DMS 273 treated with DMSO at 0.1 percent for 48 hours (cell line): ENCODE measurements around the gene IRF8.
"Not testable (repeated sequence)": the region's sequence is repeated elsewhere in the genome, so short reads cannot be mapped to it uniquely, and the experiment has no call there.

ENCODE experiments used
- DNase-seq: peaks from one replicate; lab custom pipeline; 2025; lab: John Stamatoyannopoulos, UW

The IRF8 gene

DNA sequence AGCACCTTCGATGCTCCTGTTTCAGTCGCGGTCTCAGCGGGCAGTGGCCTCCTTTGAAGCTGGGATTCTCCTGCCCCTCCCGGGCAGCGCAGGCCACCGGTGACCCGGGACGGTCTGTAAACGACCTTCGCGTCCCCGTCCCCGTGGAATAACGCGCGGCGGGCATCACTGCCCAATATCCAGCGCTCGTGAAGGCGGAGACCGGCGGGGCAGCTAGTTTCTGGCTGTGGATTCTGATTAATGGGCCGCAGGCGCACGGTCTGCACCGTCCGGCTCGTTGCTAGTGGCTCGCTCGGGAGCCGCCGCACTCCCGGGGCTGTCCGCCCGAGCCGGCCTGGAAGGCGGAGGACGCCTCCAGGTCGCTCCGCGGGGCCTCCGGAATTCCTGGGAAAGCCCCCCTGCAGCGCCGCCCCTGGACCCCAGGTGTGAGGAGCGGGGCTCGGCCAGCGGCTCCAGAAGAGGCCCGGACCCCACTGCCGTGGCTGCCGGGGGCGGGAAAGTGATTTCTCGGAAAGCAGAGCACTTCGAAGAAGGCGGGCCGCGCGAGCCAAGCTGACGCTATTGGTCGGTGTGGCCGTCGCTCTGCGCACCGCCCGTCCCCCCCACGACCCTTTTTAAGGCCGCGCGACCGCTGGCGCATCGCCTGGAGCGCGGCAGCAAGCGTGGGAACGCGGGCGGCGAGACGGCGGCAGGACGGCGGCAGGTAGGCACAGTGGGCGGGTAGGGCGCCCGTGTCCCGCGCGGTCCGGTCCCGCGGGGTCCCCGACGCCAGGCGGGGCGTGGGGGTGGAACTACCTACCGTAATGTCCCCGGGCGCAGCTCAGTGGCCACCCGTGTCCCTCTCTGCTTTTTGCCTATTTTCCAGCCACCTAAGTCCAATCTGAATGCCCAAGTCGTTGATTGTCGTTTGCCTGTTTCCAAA is at the start of gene IRF8:
TSS of gene IRF8 (plus strand) at position 642 of the 922 bp plus-strand sequence. CDS start 3,854 bp downstream, outside the sequence.
- DNase-seq, result no peak

GRCh38 chr16:85849388-85849787 is 49.6 kb upstream of the IRF8 start:
- DNase-seq, result no peak

DNA sequence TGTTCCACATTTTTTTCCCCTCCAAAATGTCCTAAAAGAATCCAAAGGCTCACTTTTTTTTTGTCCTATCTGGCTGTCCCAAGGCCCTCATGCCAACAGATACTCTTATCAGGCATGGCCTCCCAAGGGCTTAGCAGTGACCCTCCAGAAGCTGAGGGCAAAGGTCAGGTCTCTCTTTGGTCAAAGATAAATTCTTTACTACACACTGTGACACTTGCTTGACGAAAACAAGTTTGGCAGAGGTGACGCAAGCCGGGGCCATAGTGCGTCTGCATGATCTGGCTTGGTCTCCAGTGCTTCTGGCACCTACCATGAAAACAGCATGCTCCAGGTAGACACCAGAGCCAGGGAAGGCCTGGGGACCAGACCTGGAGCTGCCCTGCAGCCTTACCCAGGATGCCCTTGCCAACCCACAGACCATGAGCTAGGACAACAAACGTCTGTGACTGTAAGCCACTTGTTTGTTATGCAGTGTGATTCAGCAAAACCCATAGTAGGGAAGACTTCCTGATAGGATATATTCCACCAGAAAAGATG is 48.5 kb upstream of the IRF8 start:
- no peak for DNase-seq

DNA sequence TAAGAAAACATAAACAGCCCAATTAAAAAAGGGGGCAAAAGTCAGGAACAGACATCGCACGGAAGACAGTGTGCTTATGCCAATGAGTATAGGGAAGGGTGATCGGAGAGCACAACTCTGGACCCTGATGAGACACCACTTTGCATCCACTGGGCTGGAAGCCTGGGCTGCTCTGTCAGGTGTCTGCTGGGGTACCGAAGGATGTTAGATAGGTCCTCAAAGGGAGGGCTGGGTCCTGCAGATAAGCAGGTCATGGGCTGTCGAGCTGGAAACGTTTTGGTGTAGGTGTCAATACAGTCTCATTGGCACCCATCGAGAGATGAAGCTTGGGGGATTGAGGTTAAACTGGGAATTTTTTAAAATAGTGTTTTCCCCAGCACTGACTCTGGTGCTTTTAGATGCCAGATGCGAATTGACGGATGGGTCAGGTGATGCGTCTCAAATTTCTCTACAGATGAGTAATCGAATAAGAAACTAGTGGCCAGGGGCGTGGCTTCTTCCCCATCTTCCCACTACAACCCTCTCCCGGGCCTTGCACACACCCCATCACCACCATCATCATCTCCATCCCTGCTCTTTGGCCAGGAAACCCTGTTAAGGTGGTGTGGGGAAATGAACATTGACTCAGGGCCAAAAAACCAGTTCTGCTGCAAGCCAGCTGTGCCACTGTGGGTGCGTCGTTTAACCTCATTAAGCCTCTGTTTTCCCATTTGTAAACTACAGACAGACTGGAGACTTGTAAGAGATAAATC is 47.8 kb upstream of the IRF8 start:
- DNase-seq, result no peak

GRCh38 chr16:85853547-85854545 is 45.1 kb upstream of the IRF8 start:
- no peak for DNase-seq

DNA sequence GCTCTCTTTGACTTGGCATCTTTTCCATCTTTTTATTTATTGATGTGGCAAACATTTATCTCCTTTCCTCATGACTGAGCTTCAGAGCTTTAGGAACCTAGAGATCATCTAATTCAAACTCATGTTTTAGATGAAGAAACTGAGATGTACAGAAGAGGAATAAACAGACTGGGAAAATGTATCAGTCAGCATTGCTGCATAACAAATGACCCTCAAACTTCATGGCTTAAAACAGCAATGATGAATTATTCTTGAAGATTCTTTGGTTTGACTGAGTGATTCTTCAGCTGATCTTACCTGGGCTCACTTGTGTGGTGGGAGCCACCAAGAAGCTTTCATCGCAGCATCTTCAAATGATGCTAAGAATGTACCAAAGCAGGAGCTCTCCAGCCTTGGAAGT is 44.0 kb upstream of the IRF8 start:
- DNase-seq, result no peak

GRCh38 chr16:85856079-85856478 is 42.9 kb upstream of the IRF8 start:
- DNase-seq, result no peak

- no peak for DNase-seq
Observed at GRCh38 chr16:85856585-85856984, 42.4 kb upstream of the IRF8 start.

GRCh38 chr16:85857406-85857805 is 41.6 kb upstream of the IRF8 start:
- DNase-seq, result no peak

DNA sequence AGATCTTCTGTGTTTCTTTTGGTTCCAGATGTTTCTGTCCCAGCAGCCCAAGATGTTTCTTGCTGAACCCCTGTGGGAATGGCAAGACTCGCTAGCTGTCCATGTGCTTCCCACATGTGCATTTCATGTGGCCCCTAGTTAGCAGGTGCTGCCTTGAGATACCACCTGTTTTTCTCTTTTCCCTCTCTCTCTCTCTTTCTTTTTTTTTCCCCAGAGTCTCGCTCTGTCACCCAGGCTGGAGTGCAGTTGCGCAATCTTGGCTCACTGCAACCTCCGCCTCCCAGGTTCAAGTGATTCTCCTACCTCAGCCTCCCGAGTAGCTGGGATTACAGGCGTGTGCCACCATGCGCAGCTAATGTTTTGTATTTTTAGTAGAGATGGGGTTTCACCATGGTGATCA is 40.4 kb upstream of the IRF8 start:
- not testable (repeated sequence) for DNase-seq

DNA sequence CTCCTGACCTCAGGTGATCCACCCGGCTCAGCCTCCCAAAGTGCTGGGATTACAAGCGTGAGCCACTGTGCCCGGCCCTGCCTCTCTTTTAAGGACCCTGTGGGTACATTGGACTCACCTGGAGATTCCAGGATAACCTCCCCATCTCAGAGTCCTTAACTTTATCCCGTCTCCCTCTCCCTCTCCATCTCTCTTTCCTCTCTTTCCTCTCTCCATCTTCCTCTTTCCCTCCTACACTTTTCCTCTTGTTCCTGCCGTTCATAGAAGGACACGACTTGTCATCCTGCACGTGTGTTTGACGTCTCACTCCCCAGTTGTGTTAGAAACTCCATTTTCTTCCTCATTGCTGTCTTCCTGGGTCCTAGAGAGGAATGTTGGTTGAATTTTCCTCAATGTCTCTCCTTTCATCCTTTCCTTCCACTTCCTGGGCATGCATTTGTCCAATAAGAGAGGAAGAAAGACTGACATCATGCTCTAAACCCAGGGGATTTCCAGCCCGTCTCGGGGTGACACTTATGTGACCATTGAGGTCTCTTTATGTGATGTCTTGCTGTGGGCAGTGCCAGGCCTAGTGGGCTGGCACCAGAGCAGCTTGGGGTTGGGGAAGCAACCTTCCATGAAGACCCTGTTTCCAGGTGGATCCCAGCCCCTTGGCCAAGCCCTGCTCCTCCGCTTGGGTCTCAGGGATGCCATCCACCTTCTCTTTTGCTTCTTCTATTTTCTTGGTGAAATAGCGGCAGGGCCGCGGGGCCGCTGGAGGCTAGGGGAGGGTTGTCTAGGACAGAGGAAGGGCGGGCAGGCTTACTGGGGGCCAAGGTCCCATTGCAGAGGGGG is 39.8 kb upstream of the IRF8 start:
- DNase-seq, result no peak

- no peak for DNase-seq
Observed at GRCh38 chr16:85859818-85860125, 39.2 kb upstream of the IRF8 start.

- no peak for DNase-seq
Observed at GRCh38 chr16:85860413-85861094, 38.4 kb upstream of the IRF8 start.

- no peak for DNase-seq
Observed at GRCh38 chr16:85861095-85861825, 37.7 kb upstream of the IRF8 start.

GRCh38 chr16:85862476-85863383 is 36.2 kb upstream of the IRF8 start:
- no peak for DNase-seq

DNA sequence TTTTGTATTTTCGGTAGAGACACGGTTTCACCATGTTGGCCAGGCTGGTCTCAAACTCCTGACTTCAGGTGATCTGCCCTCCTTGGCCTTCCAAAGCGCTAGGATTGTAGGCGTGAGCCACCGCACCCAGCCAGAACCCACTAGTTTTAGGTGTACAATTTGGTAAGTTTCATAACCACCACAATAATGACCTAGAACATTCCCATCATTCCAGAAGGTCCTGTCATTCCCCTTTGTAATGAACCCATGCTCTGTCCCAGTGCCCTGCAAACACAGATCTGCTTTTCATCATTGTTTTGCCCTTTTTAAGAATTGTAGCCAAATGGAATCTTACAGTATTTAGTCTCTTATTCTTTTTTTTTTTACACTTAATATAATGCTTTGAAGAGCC is 35.6 kb upstream of the IRF8 start:
- no peak for DNase-seq

GRCh38 chr16:85864965-85865364 is 34.0 kb upstream of the IRF8 start:
- no peak for DNase-seq

- no peak for DNase-seq
Observed at GRCh38 chr16:85867189-85867588, 31.8 kb upstream of the IRF8 start.

GRCh38 chr16:85868495-85868894 is 30.5 kb upstream of the IRF8 start:
- DNase-seq, result no peak
